Smooth muscle cell (in vitro differentiated cells): ENCODE measurements around the gene SPANXN3. TPM values are rescaled to one million over a fixed set of nuclear protein-coding genes. Genes with fewer than 3 reads are reported as not detected.
"Not testable (repeated sequence)": the region's sequence is repeated elsewhere in the genome, so short reads cannot be mapped to it uniquely, and the experiment has no call there.

ENCODE experiments used
- DNase-seq: peaks from one replicate; lab custom pipeline; 2025; ENCODE audit not compliant: unreplicated experiment; lab: John Stamatoyannopoulos, UW
- H2AFZ ChIP-seq: fragments of 200-600 bp; sonication (generic); 2 replicates; pipeline ENCODE4 v1.6.0; 2016; ENCODE audit warnings: antibody characterized with exemption, low read depth, mild to moderate bottlenecking
- H3F3A ChIP-seq: fragments of 200-600 bp; sonication (generic); 2 replicates; pipeline ENCODE4 v1.6.0; 2017; ENCODE audit warnings: antibody characterized with exemption, low read depth
- H3K27ac ChIP-seq: fragments of 200-600 bp; sonication (generic); 2 replicates; pipeline ENCODE4 v1.5.1; 2016; ENCODE audit warnings: low read depth, mild to moderate bottlenecking
- H3K27me3 ChIP-seq: fragments of 200-600 bp; sonication (generic); 2 replicates; pipeline ENCODE4 v1.6.1; 2016; ENCODE audit warnings: low read depth, mild to moderate bottlenecking
- H3K36me3 ChIP-seq: fragments of 200-600 bp; sonication (generic); 2 replicates; pipeline ENCODE4 v1.5.1; 2016; ENCODE audit warnings: low read depth
- H3K4me1 ChIP-seq: fragments of 200-600 bp; sonication (generic); 2 replicates; pipeline ENCODE4 v1.5.1; 2016; ENCODE audit warnings: low read depth
- H3K4me2 ChIP-seq: fragments of 200-600 bp; sonication (generic); 2 replicates; pipeline ENCODE4 v1.6.0; 2016; ENCODE audit warnings: mild to moderate bottlenecking
- H3K4me3 ChIP-seq: fragments of 200-600 bp; sonication (generic); 2 replicates; pipeline ENCODE4 v1.5.1; 2016; ENCODE audit warnings: mild to moderate bottlenecking
- H3K79me2 ChIP-seq: fragments of 200-600 bp; sonication (generic); 2 replicates; pipeline ENCODE4 v1.6.0; 2016; ENCODE audit warnings: low read depth, mild to moderate bottlenecking
- H3K9ac ChIP-seq: fragments of 200-600 bp; sonication (generic); 2 replicates; pipeline ENCODE4 v1.6.0; 2016; ENCODE audit warnings: low read depth
- H3K9me3 ChIP-seq: fragments of 200-600 bp; sonication (generic); replicated peaks from 2 replicates; pipeline ENCODE4 v1.5.1; 2016; ENCODE audit warnings: low read depth
- H4K20me1 ChIP-seq: fragments of 200-600 bp; sonication (generic); 2 replicates; pipeline ENCODE4 v1.6.0; 2016; ENCODE audit warnings: low read depth
- CTCF ChIP-seq: fragments of 200-600 bp; sonication (generic); IDR thresholded peaks from 2 replicates; pipeline ENCODE4 v1.5.1; 2017; ENCODE audit warnings: borderline replicate concordance, mild to moderate bottlenecking, antibody characterized with exemption; ENCODE audit not compliant: insufficient read depth, poor library complexity, severe bottlenecking
- WGBS: methylation state at CpG from one replicate; pipeline ENCODE4 v1.1.7; 2016; ENCODE audit warnings: low lambda C conversion rate; 5-methylcytosine and 5-hydroxymethylcytosine counted together
- polyA plus RNA-seq: library from polyadenylated mRNA; unstranded; fragments of >200 nt; fragmentation: Nextera tagmentation; extraction: Ambion mirVana; gene quantifications from 2 replicates; pipeline ENCODE4 v1.2.1, GENCODE V29; 2016
- total RNA-seq: library from RNA; depleted of rRNA; stranded (reverse); fragments of >200 nt; gene quantifications from 2 replicates; pipeline ENCODE4 v1.2.3, GENCODE V29; 2014

Gene SPANXN3, protein sequence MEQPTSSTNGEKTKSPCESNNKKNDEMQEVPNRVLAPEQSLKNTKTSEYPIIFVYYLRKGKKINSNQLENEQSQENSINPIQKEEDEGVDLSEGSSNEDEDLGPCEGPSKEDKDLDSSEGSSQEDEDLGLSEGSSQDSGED
- total RNA-seq = not detected in 2 replicates
- not detected in 2 replicates for polyA plus RNA-seq

GRCh38 chrX:143517375-143517774 lies at the start of gene SPANXN3:
Gene SPANXN3, minus strand, starts transcription at chrX:143517475. Its CDS starts 84 bp downstream, at chrX:143517391.
- 60% methylated on average over 1 of the region's 5 CpGs for WGBS
- not testable (repeated sequence) for H3K4me2 ChIP-seq, H3K4me3 ChIP-seq, H3K9me3 ChIP-seq, DNase-seq, H3K36me3 ChIP-seq, H3K79me2 ChIP-seq, H3K27ac ChIP-seq, H3K4me1 ChIP-seq, H4K20me1 ChIP-seq, H3F3A ChIP-seq, H3K9ac ChIP-seq, H2AFZ ChIP-seq, H3K27me3 ChIP-seq

- no peak overlapping the region for H2AFZ ChIP-seq
- no peaks in the 10 kb centered on the region for H3K4me1 ChIP-seq
- 79% methylated on average over 3 of the region's 3 CpGs for WGBS
- H3K9ac ChIP-seq = no peak overlapping the region
- no peak overlapping the region for H3K4me3 ChIP-seq
- TF ChIP-seq CTCF = no peak
- no peak overlapping the region for H3K27ac ChIP-seq
- H4K20me1 ChIP-seq = no peaks in the 10 kb centered on the region
- H3F3A ChIP-seq = no peaks in the 10 kb centered on the region
- no peaks in the 10 kb centered on the region for H3K79me2 ChIP-seq
- H3K36me3 ChIP-seq = no peaks in the 10 kb centered on the region
- no peak for DNase-seq
- H3K27me3 ChIP-seq = no peaks in the 10 kb centered on the region
- H3K9me3 ChIP-seq = no peaks in the 10 kb centered on the region
- H3K4me2 ChIP-seq = no peak overlapping the region
Measured at GRCh38 chrX:143536176-143536575, 18.9 kb upstream of the SPANXN3 start.

DNA sequence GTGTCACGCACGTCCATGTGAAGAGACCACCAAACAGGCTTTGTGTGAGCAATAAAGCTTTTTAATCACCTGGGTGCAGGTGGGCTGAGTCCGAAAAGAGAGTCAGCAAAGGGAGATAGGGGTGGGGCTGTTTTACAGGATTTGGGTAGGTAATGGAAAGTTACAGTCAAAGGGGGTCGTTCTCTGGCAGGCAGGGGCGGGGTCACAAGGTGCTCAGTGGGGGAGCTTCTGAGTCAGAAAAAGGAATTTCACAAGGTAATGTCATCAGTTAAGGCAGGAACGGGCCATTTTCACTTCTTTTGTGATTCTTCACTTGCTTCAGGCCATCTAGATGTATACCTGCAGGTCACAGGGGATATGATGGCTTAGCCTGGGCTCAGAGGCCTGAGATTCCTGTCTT lies 15.1 kb downstream of the SPANXN3 start:
- H3F3A ChIP-seq, H3K4me2 ChIP-seq, H3K27me3 ChIP-seq, H2AFZ ChIP-seq, DNase-seq, H3K79me2 ChIP-seq, H3K9ac ChIP-seq, H3K9me3 ChIP-seq, H3K27ac ChIP-seq, H3K4me1 ChIP-seq, H3K36me3 ChIP-seq, H4K20me1 ChIP-seq, H3K4me3 ChIP-seq: not testable (repeated sequence)
- WGBS = 52% methylated on average over 6 of the region's 6 CpGs

DNA sequence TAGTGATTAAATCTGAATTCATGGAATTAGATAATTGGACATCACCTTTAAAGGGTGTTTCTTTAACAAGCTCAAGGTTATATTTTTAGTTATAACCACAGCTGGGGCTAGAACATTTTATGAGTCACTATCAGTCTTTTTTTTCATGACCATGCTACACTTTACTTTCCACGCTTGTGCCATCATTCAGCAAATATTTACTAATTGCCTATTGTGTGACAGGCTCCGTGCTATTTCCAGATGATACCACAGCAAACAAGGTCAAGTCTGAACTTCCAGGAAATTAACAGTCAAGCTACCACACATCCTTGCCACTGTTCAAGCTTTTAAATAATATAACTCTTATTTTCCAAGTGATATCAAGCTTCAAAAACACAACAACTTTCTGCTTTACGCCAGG lies 16.5 kb downstream of the SPANXN3 start:
- no peaks in the 10 kb centered on the region for H3K4me1 ChIP-seq
- no peak overlapping the region for H2AFZ ChIP-seq
- no peak for TF ChIP-seq CTCF
- no peaks in the 10 kb centered on the region for H3F3A ChIP-seq
- H3K4me3 ChIP-seq = no peak overlapping the region
- H4K20me1 ChIP-seq = no peaks in the 10 kb centered on the region
- H3K9ac ChIP-seq = no peak overlapping the region
- no peak overlapping the region for H3K4me2 ChIP-seq
- H3K36me3 ChIP-seq = no peaks in the 10 kb centered on the region
- H3K79me2 ChIP-seq = no peaks in the 10 kb centered on the region
- no peak for DNase-seq
- no peak overlapping the region for H3K27ac ChIP-seq
- WGBS = 61% methylated on average over 3 of the region's 3 CpGs
- no peaks in the 10 kb centered on the region for H3K27me3 ChIP-seq
- H3K9me3 ChIP-seq = no peaks in the 10 kb centered on the region

- Histone ChIP-seq H3K79me2 (no peaks in the 10 kb centered on the region), H3K4me1 (no peaks in the 10 kb centered on the region), H3K36me3 (no peaks in the 10 kb centered on the region), H3K9me3 (no peaks in the 10 kb centered on the region), H3K27me3 (no peaks in the 10 kb centered on the region), H3K27ac (no peak overlapping the region), H3K4me2 (no peak overlapping the region), H2AFZ (no peak overlapping the region), H3K9ac (no peak overlapping the region), H4K20me1 (no peaks in the 10 kb centered on the region), H3K4me3 (no peak overlapping the region), H3F3A (no peaks in the 10 kb centered on the region)
- 71% methylated on average over 8 of the region's 8 CpGs for WGBS
- no peak for DNase-seq
- TF ChIP-seq CTCF = no peak
Measured at GRCh38 chrX:143486105-143486504, 31.2 kb downstream of the SPANXN3 start.
